Natural killer cell (primary cell): ENCODE results near the gene TAS2R10. TPM values are rescaled to one million over a fixed set of nuclear protein-coding genes. Genes with fewer than 3 reads are reported as not detected.

ENCODE experiments used
- ATAC-seq, 3 donors: fragments of 150-1000 bp in 2 of 3; fragments of 200-7000 bp in 1 of 3; cut with Tn5 transposase; 1 replicate in 1 of 3; 2 replicates in 2 of 3; pipeline ENCODE4 v1.10.0; 2021; ENCODE audit warnings: mild to moderate bottlenecking in 2 of 3, moderate library complexity in 2 of 3
- DNase-seq, 2 donors: peaks; one replicate each; pipeline versions ENCODE4 v3.0.0 to v3.0.0-alpha.2; 2013 to 2021; ENCODE audit warnings: mixed read lengths in 1 of 2
- H3K27ac ChIP-seq: one replicate; pipeline ENCODE4 v1.5.1; 2013; ENCODE audit warnings: mild to moderate bottlenecking, low read length
- H3K27me3 ChIP-seq: one replicate; pipeline ENCODE4 v1.6.1; 2013; ENCODE audit warnings: low read length; ENCODE audit not compliant: control insufficient read depth, insufficient read depth
- H3K36me3 ChIP-seq: one replicate; pipeline ENCODE4 v1.6.1; 2013; ENCODE audit warnings: low read length; ENCODE audit not compliant: control insufficient read depth, insufficient read depth
- H3K4me1 ChIP-seq: one replicate; pipeline ENCODE4 v1.6.1; 2013; ENCODE audit warnings: low read length; ENCODE audit not compliant: control insufficient read depth, insufficient read depth
- H3K4me3 ChIP-seq: one replicate; pipeline ENCODE4 v1.5.1; 2013; ENCODE audit warnings: low read length
- H3K9me3 ChIP-seq: one replicate; pipeline ENCODE4 v1.6.1; 2013; ENCODE audit warnings: low read length; ENCODE audit not compliant: control insufficient read depth, insufficient read depth
- H3K27ac Mint-ChIP-seq, 2 donors: one replicate each; pipeline ENCODE4 v1.8.0; 2022; ENCODE audit warnings: mild to moderate bottlenecking in 2 of 2, mixed read lengths in 2 of 2, moderate library complexity in 1 of 2
- H3K27me3 Mint-ChIP-seq, 2 donors: one replicate each; pipeline ENCODE4 v1.8.0; 2022; ENCODE audit warnings: low read depth in 2 of 2, mixed read lengths in 2 of 2
- H3K36me3 Mint-ChIP-seq: one replicate; pipeline ENCODE4 v1.8.0; 2022; ENCODE audit warnings: mixed read lengths
- H3K4me1 Mint-ChIP-seq, 2 donors: one replicate each; pipeline ENCODE4 v1.8.0; 2022; ENCODE audit warnings: mixed read lengths in 2 of 2
- H3K4me3 Mint-ChIP-seq: one replicate; pipeline ENCODE4 v1.8.0; 2022; ENCODE audit warnings: mild to moderate bottlenecking, moderate library complexity, mixed read lengths
- H3K9me3 Mint-ChIP-seq, 2 donors: one replicate each; pipeline ENCODE4 v1.8.0; 2022; ENCODE audit warnings: mixed read lengths in 2 of 2
- WGBS: methylation state at CpG from one replicate; pipeline ENCODE4 v1.1.7; 2013; ENCODE audit warnings: missing lambda C conversion rate; ENCODE audit not compliant: insufficient coverage; 5-methylcytosine and 5-hydroxymethylcytosine counted together
- intact Hi-C: fragments of 100-400 bp; cut with micrococcal nuclease; formaldehyde crosslinking; loops from one replicate; pipeline ENCODE4 v1.14.2; 2022
- total RNA-seq, 4 donors: library from RNA; stranded (reverse); fragments of 120-200 nt in 1 of 4; gene quantifications; one replicate each; pipeline versions ENCODE4 v1.2.3 to v1.2.4, GENCODE V29; 2013 to 2022
- TF ChIP-seq, protein P1 (sequence below): fragments of 200-600 bp; IDR thresholded peaks from one replicate; pipeline ENCODE4 v1.8.0; 2022; ENCODE audit warnings: antibody characterized with exemption

TAS2R10 gene
- total RNA-seq, 3 donors from 2014 or later (not counting 1 experiment from before 2014, with no cell fraction given), result 0.60 to 1.2 TPM; not detected in 1

DNA sequence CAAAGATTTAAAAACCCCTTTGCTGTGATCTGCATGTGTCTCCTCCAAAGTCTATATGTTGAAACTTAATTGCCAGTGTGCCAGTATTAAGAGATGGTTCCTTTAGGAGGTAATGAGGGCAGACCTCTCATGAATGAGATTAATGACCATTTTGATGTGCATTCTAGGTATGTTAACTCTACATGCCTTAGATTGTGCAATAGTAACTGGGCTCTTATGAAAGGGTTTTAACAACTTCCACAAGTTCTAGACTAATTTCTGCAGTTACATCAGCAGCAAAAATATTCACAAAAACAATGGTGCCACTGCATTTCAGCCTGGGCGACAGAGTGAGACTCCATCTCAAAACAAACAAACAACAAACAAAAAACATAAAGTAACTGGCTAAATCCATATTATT lies 3.8 kb upstream of the TAS2R10 start:
- no peaks in the 10 kb centered on the region for H3K9me3 ChIP-seq

DNA sequence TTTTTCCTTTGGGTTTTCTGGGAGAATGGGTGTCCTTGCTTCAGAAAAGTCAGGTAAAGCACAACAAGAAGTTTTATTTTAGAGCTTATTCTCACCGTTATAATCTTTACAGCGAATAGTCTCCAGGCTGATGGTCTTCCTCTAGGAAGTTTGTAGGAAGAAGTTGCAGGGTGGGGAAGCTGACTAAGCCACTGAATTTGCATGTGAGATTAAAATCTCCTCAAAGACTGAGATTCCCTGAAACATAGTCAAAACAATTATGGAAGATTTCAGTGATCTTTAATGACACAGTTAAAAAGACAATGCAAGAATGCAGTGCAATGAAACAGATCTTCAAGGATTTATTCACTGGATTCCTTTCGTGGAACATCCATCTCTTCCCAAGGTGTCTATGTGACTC lies 1.2 kb downstream of the TAS2R10 start:
- H3K27me3 ChIP-seq, result no peaks in the 10 kb centered on the region
- no peaks in the 10 kb centered on the region for H3K9me3 ChIP-seq
- no peak overlapping the region for H3K27ac ChIP-seq
- H3K4me1 Mint-ChIP-seq, result no peaks in the 10 kb centered on the region
- ATAC-seq (no peak), DNase-seq (no peak)
- 94% methylated on average over 3 of the region's 3 CpGs for WGBS
- no peaks in the 10 kb centered on the region for H3K36me3 Mint-ChIP-seq
- no peaks in the 10 kb centered on the region for H3K27me3 Mint-ChIP-seq
- H3K4me1 ChIP-seq, result no peaks in the 10 kb centered on the region
- H3K4me3 Mint-ChIP-seq, result no peak overlapping the region
- H3K36me3 ChIP-seq, result no peaks in the 10 kb centered on the region
- no peak overlapping the region for H3K4me3 ChIP-seq
- TF ChIP-seq, protein P1, sequence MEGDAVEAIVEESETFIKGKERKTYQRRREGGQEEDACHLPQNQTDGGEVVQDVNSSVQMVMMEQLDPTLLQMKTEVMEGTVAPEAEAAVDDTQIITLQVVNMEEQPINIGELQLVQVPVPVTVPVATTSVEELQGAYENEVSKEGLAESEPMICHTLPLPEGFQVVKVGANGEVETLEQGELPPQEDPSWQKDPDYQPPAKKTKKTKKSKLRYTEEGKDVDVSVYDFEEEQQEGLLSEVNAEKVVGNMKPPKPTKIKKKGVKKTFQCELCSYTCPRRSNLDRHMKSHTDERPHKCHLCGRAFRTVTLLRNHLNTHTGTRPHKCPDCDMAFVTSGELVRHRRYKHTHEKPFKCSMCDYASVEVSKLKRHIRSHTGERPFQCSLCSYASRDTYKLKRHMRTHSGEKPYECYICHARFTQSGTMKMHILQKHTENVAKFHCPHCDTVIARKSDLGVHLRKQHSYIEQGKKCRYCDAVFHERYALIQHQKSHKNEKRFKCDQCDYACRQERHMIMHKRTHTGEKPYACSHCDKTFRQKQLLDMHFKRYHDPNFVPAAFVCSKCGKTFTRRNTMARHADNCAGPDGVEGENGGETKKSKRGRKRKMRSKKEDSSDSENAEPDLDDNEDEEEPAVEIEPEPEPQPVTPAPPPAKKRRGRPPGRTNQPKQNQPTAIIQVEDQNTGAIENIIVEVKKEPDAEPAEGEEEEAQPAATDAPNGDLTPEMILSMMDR, result no peak
- intact Hi-C loops, result no loop called here
- no peaks in the 10 kb centered on the region for H3K9me3 Mint-ChIP-seq
- no peak overlapping the region for H3K27ac Mint-ChIP-seq

More for the DNA sequence above, 3.8 kb upstream of the TAS2R10 start:
- H3K27me3 ChIP-seq, result no peaks in the 10 kb centered on the region
- no peaks in the 10 kb centered on the region for H3K4me1 ChIP-seq
- H3K4me3 Mint-ChIP-seq, result no peak overlapping the region
- WGBS, result 78% methylated on average over 1 of the region's 1 CpG
- H3K4me1 Mint-ChIP-seq, result no peaks in the 10 kb centered on the region
- H3K27me3 Mint-ChIP-seq, result no peaks in the 10 kb centered on the region
- H3K9me3 Mint-ChIP-seq, result no peaks in the 10 kb centered on the region
- no peak overlapping the region for H3K27ac ChIP-seq
- TF ChIP-seq, protein P1, result no peak
- no peak for DNase-seq
- H3K4me3 ChIP-seq, result no peak overlapping the region
- no peaks in the 10 kb centered on the region for H3K36me3 Mint-ChIP-seq
- intact Hi-C loops, result no loop called here
- H3K27ac Mint-ChIP-seq, result no peak overlapping the region
- no peak for ATAC-seq
- no peaks in the 10 kb centered on the region for H3K36me3 ChIP-seq

DNA sequence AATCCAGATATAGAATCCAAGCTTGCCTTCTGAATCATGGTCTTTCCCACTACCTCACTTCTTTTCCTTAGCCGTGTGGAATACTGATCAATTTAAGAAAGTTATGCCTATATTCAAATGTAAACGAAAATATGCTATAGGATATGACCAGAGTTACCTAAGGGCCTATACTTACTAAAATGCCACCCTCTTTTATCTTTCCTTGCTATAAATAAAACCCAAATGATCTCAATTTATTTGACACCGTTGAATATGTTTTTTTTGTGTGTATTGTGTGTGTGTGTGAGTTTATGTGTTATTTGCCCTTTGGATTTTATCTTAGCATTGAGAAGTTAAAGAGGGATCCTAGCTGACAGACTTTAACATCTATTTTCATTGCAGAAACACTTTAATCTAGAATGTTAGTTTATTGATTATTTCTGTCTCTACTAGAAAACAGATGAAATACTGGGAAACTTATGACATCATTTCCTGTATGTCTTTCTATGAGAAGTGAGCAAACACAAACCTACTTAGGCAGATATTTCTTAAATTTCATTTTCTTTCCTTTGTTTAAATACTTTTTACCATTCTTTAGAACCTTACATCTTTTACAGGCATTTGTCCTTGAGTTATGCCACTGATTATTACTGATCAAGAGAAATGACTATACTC lies 14.1 kb downstream of the TAS2R10 start:
- TF ChIP-seq, protein P1, result no peak
- DNase-seq (no peak), ATAC-seq (no peak)
- intact Hi-C loops, result no loop called here
- Histone ChIP-seq H3K27ac (no peak overlapping the region), H3K4me3 (no peak overlapping the region), H3K9me3 (no peaks in the 10 kb centered on the region), H3K4me1 (no peaks in the 10 kb centered on the region), H3K36me3 (no peaks in the 10 kb centered on the region), H3K27me3 (peaks cover 15% of the 10 kb centered on the region)
- H3K27ac Mint-ChIP-seq, result no peak overlapping the region
- peaks cover 24 to 75% of the 10 kb centered on the region in 2 donors for H3K27me3 Mint-ChIP-seq
- WGBS, result no CpG with 5 or more reads among the region's 3 CpGs
- H3K4me1 Mint-ChIP-seq, result no peaks in the 10 kb centered on the region
- H3K4me3 Mint-ChIP-seq, result no peak overlapping the region
- H3K9me3 Mint-ChIP-seq, result no peaks in the 10 kb centered on the region
- no peaks in the 10 kb centered on the region for H3K36me3 Mint-ChIP-seq

DNA sequence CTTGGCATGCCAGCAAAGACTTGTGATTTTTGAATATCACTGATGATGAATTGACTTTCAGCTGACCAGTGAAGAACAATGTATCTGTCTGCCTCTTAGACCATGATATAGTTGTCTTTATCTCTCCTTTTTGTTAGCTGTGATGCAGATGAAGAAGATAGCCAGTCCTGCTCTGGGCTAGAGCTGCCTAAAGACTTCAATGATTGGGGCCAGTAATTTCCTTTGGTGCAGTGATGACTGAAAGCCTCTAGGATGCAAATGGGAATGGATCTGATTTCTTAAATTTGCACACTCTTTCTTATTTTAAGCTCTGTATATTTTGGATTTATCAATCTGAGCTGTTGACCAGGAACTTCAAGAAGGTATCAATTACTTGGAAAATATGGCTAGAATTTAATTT lies 16.1 kb downstream of the TAS2R10 start, which contains the start of gene TAS2R9:
Gene TAS2R9 (minus strand): TSS at position 101 of the 400 bp plus-strand sequence. CDS start 93 bp downstream, at position 8.
- H3K27me3 Mint-ChIP-seq, result peaks cover 25 to 75% of the 10 kb centered on the region in 2 donors
- no peaks in the 10 kb centered on the region for H3K4me1 Mint-ChIP-seq
- H3K4me3 Mint-ChIP-seq, result no peak within 1 kb of the TSS
- no peaks in the 10 kb centered on the region for H3K9me3 Mint-ChIP-seq
- no peak for ATAC-seq
- no peak within 1 kb of the TSS for H3K27ac Mint-ChIP-seq
- no peak for DNase-seq
- H3K4me1 ChIP-seq, result no peaks in the 10 kb centered on the region
- H3K9me3 ChIP-seq, result no peaks in the 10 kb centered on the region
- TF ChIP-seq, protein P1, result no peak
- H3K36me3 Mint-ChIP-seq, result no peaks in the 10 kb centered on the region
- intact Hi-C loops, result no loop called here
- H3K27ac ChIP-seq, result no peak within 1 kb of the TSS
- H3K36me3 ChIP-seq, result no peaks in the 10 kb centered on the region
- no peak within 1 kb of the TSS for H3K4me3 ChIP-seq
- peaks cover 18% of the 10 kb centered on the region for H3K27me3 ChIP-seq
